Natural killer cell (primary cell): ENCODE measurements around the gene CDK13. TPM values are rescaled to one million over a fixed set of nuclear protein-coding genes. Genes with fewer than 3 reads are reported as not detected.
A peak's percentile ranks its signal among the peaks of the same experiment; 100 is the strongest.
"Not testable (repeated sequence)": the region's sequence is repeated elsewhere in the genome, so short reads cannot be mapped to it uniquely, and the experiment has no call there.

Experiments used
- ATAC-seq, 3 donors: fragments of 150-1000 bp in 2 of 3; fragments of 200-7000 bp in 1 of 3; cut with Tn5 transposase; 1 replicate in 1 of 3; 2 replicates in 2 of 3; pipeline ENCODE4 v1.10.0; 2021; ENCODE audit warnings: mild to moderate bottlenecking in 2 of 3, moderate library complexity in 2 of 3
- DNase-seq, 2 donors: peaks; one replicate each; pipeline versions ENCODE4 v3.0.0 to v3.0.0-alpha.2; 2013 to 2021; ENCODE audit warnings: mixed read lengths in 1 of 2
- H3K27ac ChIP-seq: one replicate; pipeline ENCODE4 v1.5.1; 2013; ENCODE audit warnings: mild to moderate bottlenecking, low read length
- H3K27me3 ChIP-seq: one replicate; pipeline ENCODE4 v1.6.1; 2013; ENCODE audit warnings: low read length; ENCODE audit not compliant: control insufficient read depth, insufficient read depth
- H3K36me3 ChIP-seq: one replicate; pipeline ENCODE4 v1.6.1; 2013; ENCODE audit warnings: low read length; ENCODE audit not compliant: control insufficient read depth, insufficient read depth
- H3K4me1 ChIP-seq: one replicate; pipeline ENCODE4 v1.6.1; 2013; ENCODE audit warnings: low read length; ENCODE audit not compliant: control insufficient read depth, insufficient read depth
- H3K4me3 ChIP-seq: one replicate; pipeline ENCODE4 v1.5.1; 2013; ENCODE audit warnings: low read length
- H3K9me3 ChIP-seq: one replicate; pipeline ENCODE4 v1.6.1; 2013; ENCODE audit warnings: low read length; ENCODE audit not compliant: control insufficient read depth, insufficient read depth
- H3K27ac Mint-ChIP-seq, 2 donors: one replicate each; pipeline ENCODE4 v1.8.0; 2022; ENCODE audit warnings: mild to moderate bottlenecking in 2 of 2, mixed read lengths in 2 of 2, moderate library complexity in 1 of 2
- H3K27me3 Mint-ChIP-seq, 2 donors: one replicate each; pipeline ENCODE4 v1.8.0; 2022; ENCODE audit warnings: low read depth in 2 of 2, mixed read lengths in 2 of 2
- H3K36me3 Mint-ChIP-seq: one replicate; pipeline ENCODE4 v1.8.0; 2022; ENCODE audit warnings: mixed read lengths
- H3K4me1 Mint-ChIP-seq, 2 donors: one replicate each; pipeline ENCODE4 v1.8.0; 2022; ENCODE audit warnings: mixed read lengths in 2 of 2
- H3K4me3 Mint-ChIP-seq: one replicate; pipeline ENCODE4 v1.8.0; 2022; ENCODE audit warnings: mild to moderate bottlenecking, moderate library complexity, mixed read lengths
- H3K9me3 Mint-ChIP-seq, 2 donors: one replicate each; pipeline ENCODE4 v1.8.0; 2022; ENCODE audit warnings: mixed read lengths in 2 of 2
- WGBS: methylation state at CpG from one replicate; pipeline ENCODE4 v1.1.7; 2013; ENCODE audit warnings: missing lambda C conversion rate; ENCODE audit not compliant: insufficient coverage; 5-methylcytosine and 5-hydroxymethylcytosine counted together
- intact Hi-C: fragments of 100-400 bp; cut with micrococcal nuclease; formaldehyde crosslinking; loops from one replicate; pipeline ENCODE4 v1.14.2; 2022
- total RNA-seq, 4 donors: library from RNA; stranded (reverse); fragments of 120-200 nt in 1 of 4; gene quantifications; one replicate each; pipeline versions ENCODE4 v1.2.3 to v1.2.4, GENCODE V29; 2013 to 2022
- TF ChIP-seq, protein P1 (sequence below): fragments of 200-600 bp; IDR thresholded peaks from one replicate; pipeline ENCODE4 v1.8.0; 2022; ENCODE audit warnings: antibody characterized with exemption

Gene CDK13
- total RNA-seq, 3 donors from 2014 or later (not counting 1 experiment from before 2014, with no cell fraction given) = 149 to 179 (median 163) TPM

DNA sequence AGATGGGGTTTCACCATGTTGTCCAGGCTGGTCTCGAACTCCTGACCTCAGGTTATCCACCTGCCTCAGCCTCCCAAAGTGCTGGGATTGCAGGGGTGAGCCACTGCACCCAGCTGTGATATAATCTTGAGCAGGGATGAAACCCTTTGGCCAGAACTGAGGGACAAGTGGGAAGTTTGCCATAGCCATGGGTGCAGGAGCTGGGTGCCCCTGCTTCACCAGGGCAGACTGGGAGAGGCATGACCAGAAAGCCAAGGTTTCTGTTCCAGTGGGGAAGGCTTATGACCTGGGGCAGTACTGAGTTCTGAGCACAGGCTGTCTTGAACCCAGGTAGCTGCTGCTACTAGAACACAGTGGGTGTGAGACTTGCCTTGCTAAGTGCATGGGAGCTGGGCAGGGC, 40.5 kb upstream of the CDK13 start:
- Mint-ChIP-seq H3K4me1 (no peaks in the 10 kb centered on the region), H3K36me3 (peaks cover 12% of the 10 kb centered on the region), H3K27me3 (no peaks in the 10 kb centered on the region), H3K27ac (no peak overlapping the region), H3K9me3 (no peaks in the 10 kb centered on the region), H3K4me3 (no peak overlapping the region)
- ATAC-seq (no peak), DNase-seq (no peak)
- no peak overlapping the region for H3K27ac ChIP-seq
- no peak overlapping the region for H3K4me3 ChIP-seq
- no peaks in the 10 kb centered on the region for H3K4me1 ChIP-seq
- 93% methylated on average over 1 of the region's 1 CpG for WGBS
- no peaks in the 10 kb centered on the region for H3K27me3 ChIP-seq
- TF ChIP-seq, protein P1, sequence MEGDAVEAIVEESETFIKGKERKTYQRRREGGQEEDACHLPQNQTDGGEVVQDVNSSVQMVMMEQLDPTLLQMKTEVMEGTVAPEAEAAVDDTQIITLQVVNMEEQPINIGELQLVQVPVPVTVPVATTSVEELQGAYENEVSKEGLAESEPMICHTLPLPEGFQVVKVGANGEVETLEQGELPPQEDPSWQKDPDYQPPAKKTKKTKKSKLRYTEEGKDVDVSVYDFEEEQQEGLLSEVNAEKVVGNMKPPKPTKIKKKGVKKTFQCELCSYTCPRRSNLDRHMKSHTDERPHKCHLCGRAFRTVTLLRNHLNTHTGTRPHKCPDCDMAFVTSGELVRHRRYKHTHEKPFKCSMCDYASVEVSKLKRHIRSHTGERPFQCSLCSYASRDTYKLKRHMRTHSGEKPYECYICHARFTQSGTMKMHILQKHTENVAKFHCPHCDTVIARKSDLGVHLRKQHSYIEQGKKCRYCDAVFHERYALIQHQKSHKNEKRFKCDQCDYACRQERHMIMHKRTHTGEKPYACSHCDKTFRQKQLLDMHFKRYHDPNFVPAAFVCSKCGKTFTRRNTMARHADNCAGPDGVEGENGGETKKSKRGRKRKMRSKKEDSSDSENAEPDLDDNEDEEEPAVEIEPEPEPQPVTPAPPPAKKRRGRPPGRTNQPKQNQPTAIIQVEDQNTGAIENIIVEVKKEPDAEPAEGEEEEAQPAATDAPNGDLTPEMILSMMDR = no peak
- intact Hi-C loops = no loop called here
- no peaks in the 10 kb centered on the region for H3K36me3 ChIP-seq
- peaks cover 6% of the 10 kb centered on the region for H3K9me3 ChIP-seq

DNA sequence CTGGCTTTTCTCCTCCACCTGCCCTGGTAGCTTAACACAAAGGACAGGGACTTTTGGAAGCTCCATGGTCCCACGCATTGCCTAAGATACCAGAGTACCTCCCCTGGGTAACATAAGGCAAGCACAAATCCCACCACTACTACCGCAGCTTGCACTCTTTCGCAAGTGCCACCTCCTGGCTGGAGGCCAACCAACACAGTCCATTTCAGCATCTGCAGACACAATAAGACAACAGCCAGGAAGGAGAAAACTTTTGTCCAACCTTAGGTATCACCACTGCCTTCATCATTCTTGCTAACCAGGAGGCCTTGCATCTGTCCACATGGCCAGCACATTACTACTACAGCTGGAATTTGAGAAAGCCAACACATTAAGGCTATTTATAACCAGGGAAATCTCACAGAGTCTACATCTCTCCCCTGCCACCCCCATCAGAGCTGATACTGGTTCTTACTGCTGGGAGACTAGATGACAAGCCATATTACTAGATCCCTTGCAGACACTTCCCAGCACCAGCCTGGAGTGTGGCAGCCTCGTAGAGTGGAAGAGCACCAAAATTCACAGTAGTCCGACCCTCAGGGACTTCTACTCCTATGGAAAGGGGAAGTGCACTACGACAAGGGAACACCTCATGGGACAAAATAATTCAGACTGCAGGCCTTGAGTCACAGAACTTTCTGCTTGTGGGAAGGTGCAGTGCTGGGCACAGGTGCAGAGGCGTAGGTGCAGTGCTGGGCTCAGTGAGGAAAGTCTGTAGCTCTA, 39.8 kb upstream of the CDK13 start:
- peaks cover 6% of the 10 kb centered on the region for H3K9me3 ChIP-seq
- no peak overlapping the region for H3K27ac Mint-ChIP-seq
- WGBS = 86% methylated on average over 7 of the region's 7 CpGs
- peaks cover 5 to 6% of the 10 kb centered on the region in 2 donors for H3K4me1 Mint-ChIP-seq
- H3K36me3 Mint-ChIP-seq = peaks cover 12% of the 10 kb centered on the region
- H3K4me3 Mint-ChIP-seq = no peak overlapping the region
- no peak overlapping the region for H3K27ac ChIP-seq
- no peaks in the 10 kb centered on the region for H3K9me3 Mint-ChIP-seq
- no peaks in the 10 kb centered on the region for H3K27me3 Mint-ChIP-seq
- H3K4me3 ChIP-seq = no peak overlapping the region
- H3K27me3 ChIP-seq = no peaks in the 10 kb centered on the region
- intact Hi-C loops = no loop called here
- ATAC-seq (no peak), DNase-seq (no peak)
- TF ChIP-seq, protein P1 = no peak
- no peaks in the 10 kb centered on the region for H3K36me3 ChIP-seq
- peaks cover 3% of the 10 kb centered on the region for H3K4me1 ChIP-seq

DNA sequence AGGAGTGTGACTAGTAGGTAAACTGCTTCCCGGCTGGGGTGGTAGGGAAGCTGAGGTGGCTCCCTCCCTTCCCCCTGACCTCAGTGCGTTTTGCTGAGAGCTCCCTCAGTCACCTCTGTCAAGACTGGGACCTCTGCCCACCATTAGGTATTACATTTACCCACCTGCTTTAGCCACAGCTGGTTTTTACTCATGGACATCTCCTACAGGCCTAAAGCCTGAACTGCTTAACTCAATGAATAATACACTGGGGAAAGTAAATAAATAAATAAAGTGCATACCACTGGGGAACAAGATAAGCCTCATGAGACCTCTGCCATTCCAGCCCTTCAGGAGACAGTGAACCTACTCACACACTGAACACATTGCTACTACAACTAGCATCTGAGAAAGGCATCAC, 38.9 kb upstream of the CDK13 start:
- intact Hi-C loops = no loop called here
- Histone ChIP-seq H3K9me3 (peaks cover 6% of the 10 kb centered on the region), H3K4me1 (peaks cover 3% of the 10 kb centered on the region), H3K27ac (no peak overlapping the region), H3K4me3 (no peak overlapping the region), H3K36me3 (no peaks in the 10 kb centered on the region), H3K27me3 (no peaks in the 10 kb centered on the region)
- TF ChIP-seq, protein P1 = no peak
- no peaks in the 10 kb centered on the region for H3K27me3 Mint-ChIP-seq
- H3K9me3 Mint-ChIP-seq = no peaks in the 10 kb centered on the region
- 92% methylated on average over 2 of the region's 2 CpGs for WGBS
- DNase-seq (no peak), ATAC-seq (no peak)
- H3K4me3 Mint-ChIP-seq = no peak overlapping the region
- H3K36me3 Mint-ChIP-seq = peaks cover 12% of the 10 kb centered on the region
- H3K27ac Mint-ChIP-seq = no peak overlapping the region
- peaks cover 11 to 12% of the 10 kb centered on the region in 2 donors for H3K4me1 Mint-ChIP-seq

DNA sequence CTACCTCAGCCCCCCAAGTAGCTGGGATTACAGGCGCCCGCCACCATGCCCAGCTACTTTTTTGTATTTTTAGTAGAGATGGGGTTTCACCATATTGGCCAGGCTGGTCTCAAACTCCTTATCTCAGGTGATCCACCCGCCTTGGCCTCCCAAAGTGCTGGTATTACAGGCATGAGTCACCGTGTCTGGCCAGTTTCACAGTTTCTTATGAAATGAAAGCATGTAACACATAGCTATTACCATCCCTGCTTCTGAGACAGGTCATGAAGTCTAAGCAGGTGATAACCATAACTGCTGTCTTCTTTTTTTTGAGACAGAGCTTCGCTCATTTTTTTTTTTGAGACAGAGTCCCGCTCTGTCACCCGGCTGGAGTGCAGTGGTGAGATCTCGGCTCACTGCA, 34.2 kb upstream of the CDK13 start:
- H3K27ac Mint-ChIP-seq, H3K27me3 ChIP-seq, H3K9me3 Mint-ChIP-seq, H3K27ac ChIP-seq, H3K4me3 ChIP-seq, DNase-seq, H3K9me3 ChIP-seq, intact Hi-C loops, ATAC-seq, H3K36me3 ChIP-seq, H3K27me3 Mint-ChIP-seq, H3K4me1 ChIP-seq: not testable (repeated sequence)
- H3K4me3 Mint-ChIP-seq = peak overlapping the region; percentile 43
- peaks cover 12% of the 10 kb centered on the region for H3K36me3 Mint-ChIP-seq
- 88% methylated on average over 8 of the region's 8 CpGs for WGBS
- peaks cover 11 to 12% of the 10 kb centered on the region in 2 donors for H3K4me1 Mint-ChIP-seq
